GM18511 (cell line): ENCODE data around the gene OSBPL7.
A peak's percentile ranks its signal among the peaks of the same experiment; 100 is the strongest.

Source experiments
- ATAC-seq: cut with Tn5 transposase; IDR thresholded peaks from one replicate; pipeline ENCODE4 v1.9.1; 2021; ENCODE audit warnings: mild to moderate bottlenecking, moderate library complexity; ENCODE audit not compliant: unreplicated experiment

OSBPL7 gene

GRCh38 chr17:47847341-47848197 lies 26.0 kb upstream of the OSBPL7 start:
- ATAC-seq, result no peak

GRCh38 chr17:47846716-47847340 lies 25.2 kb upstream of the OSBPL7 start:
- no peak for ATAC-seq

DNA sequence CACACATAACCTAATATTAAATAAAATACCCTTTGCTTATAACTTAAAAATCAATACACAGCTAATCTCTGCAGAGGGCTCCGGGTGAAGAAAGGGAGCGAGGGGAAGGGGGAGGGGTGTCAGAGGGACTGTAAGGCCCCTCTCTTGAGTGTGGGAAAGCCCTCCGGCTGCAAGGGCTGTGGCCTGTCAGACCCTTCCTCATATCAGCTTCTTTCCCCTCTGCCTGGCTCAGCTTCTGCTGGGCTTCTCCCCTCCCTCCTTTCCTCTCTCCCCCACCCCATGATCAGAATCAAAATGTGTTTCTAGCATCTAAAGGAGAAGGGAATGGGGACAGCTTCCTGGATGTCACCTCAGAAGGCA lies 24.1 kb upstream of the OSBPL7 start:
- no peak for ATAC-seq

DNA sequence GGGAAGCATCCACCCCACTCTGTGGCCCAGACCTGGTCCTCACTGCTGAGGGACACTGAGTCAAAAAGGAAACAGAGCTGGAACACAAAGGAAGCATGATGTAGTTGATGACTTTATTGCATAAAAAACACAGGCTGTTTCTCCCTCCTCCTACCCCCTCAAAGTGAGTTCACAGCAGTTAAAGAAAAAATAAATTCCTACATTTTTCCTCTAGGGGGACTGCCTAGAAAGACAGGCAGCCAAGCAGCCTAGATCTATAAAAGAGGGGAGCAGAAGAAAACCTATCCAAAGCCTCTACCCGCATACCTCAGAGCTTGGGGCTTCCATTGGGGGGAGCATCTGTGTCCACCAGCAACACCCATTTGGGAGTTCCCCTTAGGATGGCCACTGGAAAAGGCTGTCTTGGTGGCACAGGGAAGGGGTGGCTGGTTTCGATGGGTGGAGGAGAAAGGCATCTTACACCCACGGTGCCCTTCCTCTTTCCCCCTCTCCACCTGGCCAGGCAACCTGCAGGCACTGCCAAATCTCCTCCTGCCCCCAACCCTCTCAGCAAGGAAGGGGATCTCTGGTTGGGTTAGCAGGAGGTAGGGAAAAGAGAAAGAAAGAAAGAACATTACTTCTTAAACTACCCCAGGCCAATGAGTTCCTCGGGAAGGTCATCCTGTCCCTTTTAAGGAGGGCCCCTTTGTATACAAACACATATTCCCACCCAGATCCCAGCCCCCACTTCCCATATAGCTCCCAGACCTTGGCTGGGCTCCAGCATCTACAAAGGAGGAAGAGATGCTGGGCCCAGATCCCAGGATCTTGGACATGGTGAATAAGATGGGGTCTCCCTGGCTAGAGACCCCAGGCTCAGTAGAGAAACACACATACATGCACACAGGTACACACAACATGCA lies 23.5 kb upstream of the OSBPL7 start:
- no peak for ATAC-seq

DNA sequence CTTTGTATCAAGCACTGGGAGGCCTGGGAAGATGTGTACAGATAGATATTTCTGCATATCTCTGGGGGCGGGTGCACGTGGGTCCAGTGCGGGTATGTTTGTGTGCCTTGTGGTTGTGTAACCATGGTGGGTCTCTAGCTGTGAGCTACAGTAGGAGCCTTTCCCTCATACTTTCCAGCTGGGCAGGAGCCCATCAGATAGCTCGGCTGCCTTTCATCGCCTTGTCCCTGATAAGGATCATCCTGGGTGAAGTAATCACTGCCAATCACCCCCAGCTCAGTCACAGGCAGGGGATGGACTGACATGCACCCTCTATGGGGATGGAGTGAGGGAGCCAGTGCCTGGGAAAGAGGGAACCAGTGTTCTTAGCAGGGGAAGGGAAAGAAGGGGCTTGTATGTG lies 22.6 kb upstream of the OSBPL7 start:
- ATAC-seq, result no peak

DNA sequence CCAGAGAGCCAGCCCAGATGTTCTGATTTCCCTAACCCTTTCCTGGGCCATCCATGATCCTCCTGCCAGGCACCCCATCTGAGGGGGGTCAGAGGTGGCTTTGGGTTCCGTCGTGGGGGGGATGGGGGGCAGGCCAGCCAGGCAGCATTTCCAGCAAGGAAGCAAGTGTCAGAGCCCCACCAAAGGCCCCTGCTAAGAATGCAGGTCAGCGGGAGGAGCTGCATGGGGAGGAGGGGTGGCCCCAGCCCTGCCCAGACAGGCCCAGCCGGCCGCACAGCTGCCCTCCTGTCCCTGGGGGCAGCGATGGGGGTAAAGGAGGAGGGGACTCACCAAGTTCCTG lies 21.8 kb upstream of the OSBPL7 start:
- ATAC-seq, result no peak

- ATAC-seq, result no peak
Measured at GRCh38 chr17:47841488-47842291, 20.1 kb upstream of the OSBPL7 start.

GRCh38 chr17:47840742-47841487 lies 19.3 kb upstream of the OSBPL7 start, which contains the start of gene SCRN2:
Gene SCRN2, minus strand, starts transcription at chr17:47841273. Its CDS starts 430 bp downstream, at chr17:47840843.
- peak; percentile 86 for ATAC-seq

GRCh38 chr17:47840001-47840741 lies 18.6 kb upstream of the OSBPL7 start:
- no peak for ATAC-seq

- ATAC-seq, result no peak
Measured at GRCh38 chr17:47839071-47839470, 17.5 kb upstream of the OSBPL7 start.

GRCh38 chr17:47838636-47839035 lies 17.0 kb upstream of the OSBPL7 start:
- no peak for ATAC-seq

DNA sequence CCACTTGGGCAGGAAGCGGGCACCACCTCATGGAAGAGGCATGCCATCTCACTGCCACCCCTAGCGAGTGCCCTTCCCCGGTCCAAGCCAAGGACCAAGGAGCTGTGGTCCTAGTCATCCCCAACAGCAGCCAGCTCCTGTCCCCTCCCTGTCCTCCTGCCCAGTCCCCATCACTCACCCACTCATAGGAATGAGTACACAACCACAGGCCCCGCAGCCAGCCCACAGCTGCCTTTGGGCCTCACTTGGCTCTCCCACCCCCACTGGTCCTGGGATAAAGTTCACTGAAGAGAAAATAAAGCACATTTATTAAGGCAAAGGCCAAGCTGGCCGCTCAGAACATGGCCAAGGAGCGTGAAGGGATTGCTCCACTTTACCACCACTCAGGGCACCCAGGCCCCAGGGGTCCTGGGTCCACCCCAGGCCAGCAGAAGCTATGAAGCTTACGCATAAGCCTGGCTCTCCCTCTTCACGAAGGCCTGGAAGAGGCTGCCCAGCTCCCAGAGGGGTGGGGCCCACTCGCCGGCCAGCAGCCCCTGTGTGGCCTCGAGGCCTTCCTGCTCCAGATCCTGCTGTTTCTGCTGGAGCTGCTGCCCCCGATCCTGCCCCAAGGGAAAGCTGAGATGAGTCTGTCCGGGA lies 15.9 kb upstream of the OSBPL7 start:
- ATAC-seq, result no peak

GRCh38 chr17:47836601-47837000 lies 15.0 kb upstream of the OSBPL7 start:
- ATAC-seq, result no peak

DNA sequence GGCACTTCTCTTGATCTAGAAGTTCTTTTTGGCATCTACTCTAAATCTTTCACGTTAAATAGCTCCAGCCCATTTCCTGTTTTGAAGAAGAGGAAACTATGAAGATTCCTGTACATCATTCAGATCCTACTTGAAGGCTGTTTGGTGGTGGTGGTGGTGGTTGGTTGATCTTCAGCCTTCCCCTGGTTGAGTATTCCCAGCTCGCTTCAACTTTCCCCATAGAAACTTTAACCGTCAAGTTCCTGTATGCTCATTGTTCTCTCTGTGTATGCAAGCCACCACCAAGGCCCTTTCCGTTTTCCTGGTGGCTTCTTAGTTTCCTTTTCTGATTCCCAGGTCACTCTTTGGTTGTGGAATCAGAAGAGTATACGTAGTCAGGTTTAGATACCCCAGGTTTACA lies 13.2 kb upstream of the OSBPL7 start:
- ATAC-seq, result no peak

DNA sequence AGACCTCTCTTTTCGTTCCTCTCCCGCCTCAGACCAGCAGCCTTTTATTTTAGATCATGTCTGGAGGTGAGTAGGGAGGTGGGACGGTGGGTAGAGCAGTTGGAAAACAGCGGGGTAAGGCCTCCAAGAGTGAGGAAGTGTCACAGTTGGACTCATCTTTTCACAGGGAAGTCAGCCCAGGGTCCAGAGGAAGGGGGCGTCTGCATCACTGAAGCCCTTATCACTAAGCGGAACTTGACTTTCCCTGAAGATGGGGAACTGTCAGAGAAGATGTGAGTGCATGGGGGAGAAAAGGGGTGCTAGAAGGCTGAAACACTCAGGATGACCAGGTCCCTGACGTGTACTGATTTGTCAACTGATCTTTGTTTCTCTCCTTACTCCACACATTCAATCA lies 10.3 kb upstream of the OSBPL7 start:
- ATAC-seq, result no peak

DNA sequence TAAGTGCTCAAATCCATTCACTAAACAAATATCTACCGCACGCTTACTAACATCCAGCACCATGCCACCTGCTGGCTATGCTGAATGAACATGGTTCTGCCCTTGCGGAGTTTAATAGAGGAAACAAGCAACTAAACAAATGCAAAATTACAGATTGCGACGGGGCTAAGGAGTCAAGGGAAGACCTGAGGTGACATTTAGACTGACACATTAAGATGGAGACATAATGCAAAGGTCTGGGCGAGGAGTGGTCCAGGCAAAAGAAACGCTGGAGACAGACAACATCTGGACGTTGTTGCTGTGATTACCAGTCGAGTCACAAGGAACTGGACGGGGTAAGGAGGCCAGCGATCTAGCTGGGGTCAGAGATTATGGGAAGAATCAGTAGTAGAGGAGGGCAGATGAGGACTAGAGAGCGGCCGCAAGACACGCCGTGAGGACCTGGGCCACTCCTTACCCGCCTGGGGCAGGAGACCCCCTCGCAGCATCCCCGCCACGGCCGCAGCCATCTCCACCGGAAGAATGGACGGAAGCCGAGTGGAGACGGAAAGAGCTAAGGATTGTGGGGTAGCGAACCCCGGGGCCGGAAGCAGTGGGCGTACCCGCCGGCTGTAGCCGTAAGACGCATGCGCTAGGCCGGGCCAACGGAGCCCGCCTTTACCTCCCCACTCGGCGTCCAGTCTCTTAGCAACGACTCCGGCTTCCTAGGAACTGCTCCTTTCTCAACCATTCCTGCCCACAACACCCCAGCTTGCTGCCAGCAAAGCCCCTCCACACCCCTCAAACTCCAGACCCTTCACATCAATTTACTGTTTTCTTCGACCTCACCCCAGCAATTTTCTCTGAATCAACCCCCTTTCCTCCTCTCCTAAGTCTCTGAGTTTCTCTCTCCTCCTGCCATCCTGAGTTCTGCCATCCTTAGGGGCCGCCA lies 9.7 kb upstream of the OSBPL7 start, which contains the start of the genes LRRC46 and MRPL10:
Gene LRRC46, plus strand, starts transcription at position 668 of the 931 bp plus-strand sequence. CDS start 320 bp downstream, outside the sequence.
Gene MRPL10, minus strand, starts transcription at position 539 of the 931 bp plus-strand sequence. Its CDS starts 30 bp downstream, at position 509.
- ATAC-seq, result peak; percentile 88

DNA sequence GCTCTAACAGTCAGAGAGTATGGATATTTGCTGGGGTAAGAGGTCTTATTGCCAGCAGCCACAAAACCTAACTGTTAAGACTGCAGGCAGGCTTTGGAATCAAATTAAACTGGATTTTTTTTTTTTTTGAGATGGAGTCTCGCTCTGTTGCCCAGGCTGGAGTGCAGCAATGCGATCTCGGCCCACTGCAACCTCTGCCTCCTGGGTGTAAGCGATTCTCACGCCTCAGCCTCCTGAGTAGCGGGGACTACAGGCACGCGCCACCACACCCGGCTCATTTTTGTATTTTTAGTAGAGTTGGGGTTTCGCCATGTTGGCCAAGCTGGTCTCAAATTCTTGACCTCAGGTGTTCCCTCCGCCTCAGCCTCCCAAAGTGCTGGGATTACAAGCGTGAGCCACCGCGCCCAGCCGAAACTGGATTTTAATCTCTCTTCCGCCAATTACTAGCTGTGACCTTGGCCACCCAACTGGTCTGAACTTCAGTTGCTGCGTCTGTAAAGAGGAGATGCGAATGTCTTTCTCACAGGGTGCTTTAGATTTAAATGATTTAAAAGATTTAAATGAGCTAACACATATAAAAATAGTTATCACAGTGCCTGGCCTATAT lies 8.9 kb upstream of the OSBPL7 start:
- no peak for ATAC-seq
